Naive thymus-derived CD4-positive, alpha-beta T cell (primary cell): Measurements from ENCODE around the gene LCNL1. TPM values are rescaled to one million over a fixed set of nuclear protein-coding genes. Genes with fewer than 3 reads are reported as not detected.

ENCODE experiments used
- ATAC-seq: fragments of 150-1000 bp; cut with Tn5 transposase; 2 replicates; pipeline ENCODE4 v1.10.0; 2021; ENCODE audit warnings: mild to moderate bottlenecking, moderate library complexity
- CTCF ChIA-PET: fragments of 350-600 bp; sonication (Branson Sonifier 250); formaldehyde crosslinking; loops from one replicate; lab custom pipeline; 2021; ENCODE audit warnings: antibody characterized with exemption; lab: Charles Lee
- POLR2A ChIA-PET: fragments of 350-600 bp; sonication (Branson Sonifier 250); formaldehyde crosslinking; loops from one replicate; lab custom pipeline; 2021; ENCODE audit warnings: antibody characterized with exemption, inconsistent platforms; lab: Charles Lee
- DNase-seq, 9 donors: peaks; one replicate each; pipeline versions ENCODE4 v3.0.0 to v3.0.0-alpha.2; 2020 to 2022; ENCODE audit warnings: mixed read lengths in 1 of 9
- H3K27ac ChIP-seq: one replicate; pipeline ENCODE4 v1.7.0; 2013; ENCODE audit warnings: mild to moderate bottlenecking, low read depth, low read length, moderate library complexity
- H3K27me3 ChIP-seq, 2 donors: one replicate each; pipeline ENCODE4 v1.7.0; 2013; ENCODE audit warnings: low read length in 2 of 2, mild to moderate bottlenecking in 2 of 2, moderate library complexity in 2 of 2; ENCODE audit not compliant: control insufficient read depth in 2 of 2, insufficient read depth in 2 of 2
- H3K36me3 ChIP-seq, 3 experiments: 1 replicate in 2 of 3; 2 replicates in 1 of 3; pipeline ENCODE4 v1.7.0; 2013; ENCODE audit warnings: low read length in 3 of 3, mild to moderate bottlenecking in 3 of 3, moderate library complexity in 1 of 3; ENCODE audit not compliant: insufficient read depth in 3 of 3, control insufficient read depth in 2 of 3
- H3K4me1 ChIP-seq, 2 donors: one replicate each; pipeline ENCODE4 v1.7.0; 2013; ENCODE audit warnings: low read length in 2 of 2, mild to moderate bottlenecking in 2 of 2, moderate library complexity in 1 of 2; ENCODE audit not compliant: control insufficient read depth in 2 of 2, insufficient read depth in 2 of 2
- H3K4me3 ChIP-seq: 2 replicates; pipeline ENCODE4 v1.7.0; 2013; ENCODE audit warnings: mild to moderate bottlenecking, low read length
- H3K9me3 ChIP-seq, 3 experiments: 1 replicate in 2 of 3; 2 replicates in 1 of 3; pipeline ENCODE4 v1.7.0; 2013; ENCODE audit warnings: low read length in 3 of 3; ENCODE audit not compliant: control insufficient read depth in 2 of 3
- H3K27ac Mint-ChIP-seq, 9 donors: one replicate each; pipeline ENCODE4 v1.8.0; 2020 to 2022; ENCODE audit warnings: mixed read lengths in 9 of 9, mild to moderate bottlenecking in 8 of 9, moderate library complexity in 5 of 9, inconsistent platforms in 2 of 9
- H3K27me3 Mint-ChIP-seq, 5 donors: one replicate each; pipeline ENCODE4 v1.8.0; 2021 to 2022; ENCODE audit warnings: mixed read lengths in 5 of 5, mild to moderate bottlenecking in 1 of 5
- H3K36me3 Mint-ChIP-seq, 5 donors: one replicate each; pipeline ENCODE4 v1.8.0; 2020 to 2022; ENCODE audit warnings: mixed read lengths in 5 of 5, mild to moderate bottlenecking in 3 of 5, inconsistent platforms in 1 of 5
- H3K4me1 Mint-ChIP-seq, 7 donors: one replicate each; pipeline ENCODE4 v1.8.0; 2020 to 2022; ENCODE audit warnings: mixed read lengths in 7 of 7, mild to moderate bottlenecking in 3 of 7, inconsistent platforms in 1 of 7
- H3K4me3 Mint-ChIP-seq, 10 donors: one replicate each; pipeline ENCODE4 v1.8.0; 2020 to 2022; ENCODE audit warnings: mild to moderate bottlenecking in 10 of 10, mixed read lengths in 10 of 10, moderate library complexity in 6 of 10, inconsistent platforms in 2 of 10
- H3K9me3 Mint-ChIP-seq, 11 donors: one replicate each; pipeline ENCODE4 v1.8.0; 2020 to 2022; ENCODE audit warnings: mixed read lengths in 11 of 11, mild to moderate bottlenecking in 4 of 11, inconsistent platforms in 1 of 11, moderate library complexity in 1 of 11
- intact Hi-C, 2 donors: fragments of 100-400 bp; cut with micrococcal nuclease; formaldehyde crosslinking; loops; one replicate each; pipeline ENCODE4 v1.15.1; 2023
- polyA plus RNA-seq, 2 donors: library from polyadenylated mRNA; unstranded; fragments of 300-500 nt; fragmentation: Illumina TruSeq; gene quantifications; one replicate each; pipeline ENCODE4 v1.2.3, GENCODE V29; 2021
- total RNA-seq, 6 experiments: library from RNA in 5 of 6; stranded (reverse) in 5 of 6; gene quantifications; 1 replicate in 5 of 6; 2 replicates in 1 of 6; pipeline ENCODE4 v1.2.3 and lab custom pipeline; 2021 to 2026

Gene LCNL1
- total and polyA plus RNA-seq, 7 experiments from 2014 or later: 0.12 to 1.9 (median 0.13) TPM; not detected in 4

- CTCF ChIA-PET: no interaction called here
Observed at GRCh38 chr9:137015976-137016375, 33.2 kb downstream of the LCNL1 start.

GRCh38 chr9:137016436-137016835 lies 33.6 kb downstream of the LCNL1 start:
- POLR2A ChIA-PET: no interaction called here
- Histone ChIP-seq H3K4me1 (no peaks in the 10 kb centered on the region), H3K27me3 (no peaks in the 10 kb centered on the region), H3K36me3 (peaks cover 0 to 30% (median 0%) of the 10 kb centered on the region in 3 experiments), H3K9me3 (no peaks in the 10 kb centered on the region), H3K27ac (no peak overlapping the region), H3K4me3 (no peak overlapping the region)
- ATAC-seq (no peak), DNase-seq (no peak)
- intact Hi-C loops: no loop called here
- no peak overlapping the region for H3K27ac Mint-ChIP-seq
- no peaks in the 10 kb centered on the region for H3K27me3 Mint-ChIP-seq
- no peak overlapping the region for H3K4me3 Mint-ChIP-seq
- CTCF ChIA-PET: no interaction called here
- H3K36me3 Mint-ChIP-seq: peaks cover 0 to 5% (median 0%) of the 10 kb centered on the region in 5 donors
- H3K9me3 Mint-ChIP-seq: no peaks in the 10 kb centered on the region
- no peaks in the 10 kb centered on the region for H3K4me1 Mint-ChIP-seq

More at GRCh38 chr9:137015976-137016375, 33.2 kb downstream of the LCNL1 start:
- Histone ChIP-seq H3K27ac (no peak overlapping the region), H3K36me3 (peaks cover 0 to 34% (median 0%) of the 10 kb centered on the region in 3 experiments), H3K27me3 (no peaks in the 10 kb centered on the region), H3K9me3 (no peaks in the 10 kb centered on the region), H3K4me1 (no peaks in the 10 kb centered on the region), H3K4me3 (no peak overlapping the region)
- no peak for DNase-seq
- POLR2A ChIA-PET: no interaction called here
- intact Hi-C loops: no loop called here
- Mint-ChIP-seq H3K9me3 (no peaks in the 10 kb centered on the region), H3K4me3 (no peak overlapping the region), H3K27me3 (no peaks in the 10 kb centered on the region), H3K36me3 (peaks cover 0 to 5% (median 0%) of the 10 kb centered on the region in 5 donors), H3K27ac (no peak overlapping the region), H3K4me1 (no peaks in the 10 kb centered on the region)
- ATAC-seq: no peak

GRCh38 chr9:137017071-137017470 lies 34.3 kb downstream of the LCNL1 start:
- DNase-seq (no peak), ATAC-seq (no peak)
- peaks cover 0 to 29% (median 0%) of the 10 kb centered on the region in 3 experiments for H3K36me3 ChIP-seq
- Mint-ChIP-seq H3K9me3 (no peaks in the 10 kb centered on the region), H3K27ac (no peak overlapping the region), H3K4me1 (peaks cover 0 to 1% (median 0%) of the 10 kb centered on the region in 7 donors), H3K4me3 (no peak overlapping the region), H3K27me3 (no peaks in the 10 kb centered on the region), H3K36me3 (peaks cover 0 to 5% (median 0%) of the 10 kb centered on the region in 5 donors)
- intact Hi-C loops: no loop called here
- H3K9me3 ChIP-seq: no peaks in the 10 kb centered on the region
- ChIA-PET POLR2A (no interaction called here), CTCF (no interaction called here)
- no peak overlapping the region for H3K27ac ChIP-seq
- no peak overlapping the region for H3K4me3 ChIP-seq
- no peaks in the 10 kb centered on the region for H3K27me3 ChIP-seq
- no peaks in the 10 kb centered on the region for H3K4me1 ChIP-seq

- H3K27me3 ChIP-seq: no peaks in the 10 kb centered on the region
- DNase-seq: no peak
- CTCF ChIA-PET: interaction anchor here (0.6 to 0.8 kb wide), 2 partner anchors 11 to 190 kb away, joined by 3 to 5 read pairs; no protein-coding TSS in a partner anchor
- no peaks in the 10 kb centered on the region for H3K27me3 Mint-ChIP-seq
- peaks cover 0 to 29% (median 0%) of the 10 kb centered on the region in 3 experiments for H3K36me3 ChIP-seq
- ATAC-seq: no peak
- H3K9me3 Mint-ChIP-seq: no peaks in the 10 kb centered on the region
- H3K4me3 Mint-ChIP-seq: no peak overlapping the region
- POLR2A ChIA-PET: no interaction called here
- no peaks in the 10 kb centered on the region for H3K4me1 ChIP-seq
- H3K4me3 ChIP-seq: no peak overlapping the region
- no peaks in the 10 kb centered on the region for H3K9me3 ChIP-seq
- peaks cover 0 to 3% (median 0%) of the 10 kb centered on the region in 7 donors for H3K4me1 Mint-ChIP-seq
- intact Hi-C loops: no loop called here
- H3K27ac ChIP-seq: no peak overlapping the region
- H3K27ac Mint-ChIP-seq: no peak overlapping the region
- peaks cover 0 to 5% (median 0%) of the 10 kb centered on the region in 5 donors for H3K36me3 Mint-ChIP-seq
Observed at GRCh38 chr9:137017791-137018497, 35.2 kb downstream of the LCNL1 start.

GRCh38 chr9:137018761-137019559 lies 36.2 kb downstream of the LCNL1 start:
- Histone ChIP-seq H3K36me3 (peaks cover 0 to 29% (median 0%) of the 10 kb centered on the region in 3 experiments), H3K4me1 (no peaks in the 10 kb centered on the region), H3K4me3 (no peak overlapping the region), H3K27ac (no peak overlapping the region), H3K9me3 (no peaks in the 10 kb centered on the region), H3K27me3 (no peaks in the 10 kb centered on the region)
- ATAC-seq (no peak), DNase-seq (no peak)
- Mint-ChIP-seq H3K36me3 (peaks cover 0 to 5% (median 0%) of the 10 kb centered on the region in 5 donors), H3K4me1 (peaks cover 0 to 3% (median 0%) of the 10 kb centered on the region in 7 donors), H3K4me3 (no peak overlapping the region), H3K27me3 (no peaks in the 10 kb centered on the region), H3K9me3 (no peaks in the 10 kb centered on the region), H3K27ac (no peak overlapping the region)
- intact Hi-C loops: no loop called here
- POLR2A ChIA-PET: no interaction called here
- CTCF ChIA-PET: interaction anchor here (0.6 kb wide), 3 partner anchors 25 to 655 kb away, joined by 4 to 8 read pairs (median 5); no protein-coding TSS in a partner anchor

- H3K27me3 Mint-ChIP-seq: no peaks in the 10 kb centered on the region
- H3K27ac Mint-ChIP-seq: no peak overlapping the region
- no peak overlapping the region for H3K4me3 Mint-ChIP-seq
- Histone ChIP-seq H3K4me1 (no peaks in the 10 kb centered on the region), H3K9me3 (no peaks in the 10 kb centered on the region), H3K36me3 (peaks cover 0 to 22% (median 0%) of the 10 kb centered on the region in 3 experiments), H3K4me3 (no peak overlapping the region), H3K27me3 (no peaks in the 10 kb centered on the region), H3K27ac (no peak overlapping the region)
- intact Hi-C loops: loop anchor here in 1 of 2 donors (5.0 kb wide), 1 partner anchor 118 kb away; no protein-coding TSS in a partner anchor
- H3K9me3 Mint-ChIP-seq: no peaks in the 10 kb centered on the region
- POLR2A ChIA-PET: no interaction called here
- H3K36me3 Mint-ChIP-seq: peaks cover 0 to 5% (median 0%) of the 10 kb centered on the region in 5 donors
- no peak for ATAC-seq
- DNase-seq: no peak
- CTCF ChIA-PET: interaction anchor here (0.6 kb wide), 2 partner anchors 24 to 44 kb away, joined by 3 to 4 read pairs; no protein-coding TSS in a partner anchor
- peaks cover 0 to 3% (median 0%) of the 10 kb centered on the region in 7 donors for H3K4me1 Mint-ChIP-seq
Observed at GRCh38 chr9:137019891-137020683, 37.3 kb downstream of the LCNL1 start.
